SK-N-MC (cell line): ENCODE measurements around the gene MTFR2.

Experiments used
- EZH2 ChIP-seq: fragments of 200-600 bp; sonication (generic); IDR thresholded peaks from one replicate; pipeline ENCODE4 v1.6.1; 2017; ENCODE audit warnings: antibody characterized with exemption
- POLR2AphosphoS5 ChIP-seq: IDR thresholded peaks from 2 replicates; pipeline ENCODE4 v1.6.1; 2012; ENCODE audit warnings: mild to moderate bottlenecking, low read depth, low read length, borderline replicate concordance

- TF ChIP-seq POLR2AphosphoS5 = no peak
- TF ChIP-seq EZH2 = no peak
These were observed 13.4 kb downstream of the MTFR2 start for GRCh38 chr6:136236466-136237293.
